HepG2 (cell line): ENCODE measurements around the gene PKP4. TPM values are rescaled to one million over a fixed set of nuclear protein-coding genes. Genes with fewer than 3 reads are reported as not detected.

Experiments
- ATAC-seq: fragments of 200-7000 bp; cut with Tn5 transposase; 3 replicates; pipeline ENCODE4 v1.9.1; 2020; ENCODE audit warnings: mild to moderate bottlenecking, moderate library complexity
- BruUV-seq: library from RNA; stranded (reverse); fragments of 400-500 nt; replicated peaks from 2 replicates; lab custom pipeline; 2021; lab: Mats Ljungman, UMichigan
- CTCF ChIA-PET: fragments of 300-600 bp; formaldehyde crosslinking; extraction: SDS; loops from one replicate; lab custom pipeline; 2021; ENCODE audit warnings: low total read pairs, inconsistent platforms, low intra/inter-chr PET ratio; lab: Yijun Ruan, JAX
- POLR2A ChIA-PET: fragments of 350-600 bp; sonication (Branson Sonifier 250); formaldehyde crosslinking; loops from one replicate; lab custom pipeline; 2020; ENCODE audit warnings: antibody characterized with exemption, inconsistent platforms; lab: Yijun Ruan, JAX
- DNase-seq: peaks from one replicate; pipeline ENCODE4 v3.0.0-alpha.2; 2015; ENCODE audit warnings: low spot score
- FAIRE-seq: peaks from 3 replicates; lab custom pipeline; 2011; peaks lifted over from hg19 to GRCh38; lab: Jason Lieb, UNC
- H2AFZ ChIP-seq: one replicate; pipeline ENCODE4 v1.6.1; 2011; ENCODE audit warnings: low read length, inconsistent platforms
- H3K27ac ChIP-seq: fragments of 300-600 bp; 3 replicates; pipeline ENCODE4 v1.8.0; 2011; ENCODE audit warnings: mixed run types, mild to moderate bottlenecking, mixed read lengths, low read length, inconsistent platforms; ENCODE audit not compliant: insufficient read depth; ENCODE audit errors: extremely low read length
- H3K27me3 ChIP-seq, 2 experiments: fragments of 200-600 bp in 1 of 2; 2 replicates in 1 of 2; 3 replicates in 1 of 2; pipeline versions ENCODE4 v1.6.0 to v1.8.0; 2011; ENCODE audit warnings: low read length in 2 of 2, mild to moderate bottlenecking in 2 of 2, moderate library complexity in 2 of 2, inconsistent platforms in 1 of 2; ENCODE audit not compliant: insufficient read depth in 2 of 2, control insufficient read depth in 1 of 2
- H3K36me3 ChIP-seq, 2 experiments: fragments of 200-600 bp in 1 of 2; replicated peaks in 1 of 2; 2 replicates in 1 of 2; 3 replicates in 1 of 2; pipeline versions ENCODE4 v1.5.1 to v1.8.0; 2011; ENCODE audit warnings: low read length in 2 of 2, inconsistent platforms in 1 of 2; ENCODE audit not compliant: insufficient read depth in 2 of 2, control insufficient read depth in 1 of 2
- H3K4me1 ChIP-seq: 2 replicates; pipeline ENCODE4 v1.5.1; 2012; ENCODE audit warnings: low read length, inconsistent platforms; ENCODE audit not compliant: insufficient read depth
- H3K4me2 ChIP-seq: 2 replicates; pipeline ENCODE4 v1.6.0; 2011; ENCODE audit warnings: low read depth, low read length, inconsistent platforms
- H3K4me3 ChIP-seq, 3 experiments: fragments of 200-600 bp in 1 of 3; sonication (generic), shearing (Covaris generic) in 1 of 3; replicated peaks in 1 of 3; 2 replicates each; pipeline ENCODE4 v1.5.1; 2011 to 2016; ENCODE audit warnings: low read length in 3 of 3, inconsistent platforms in 2 of 3, low read depth in 2 of 3, mild to moderate bottlenecking in 2 of 3, control low read depth in 1 of 3, mixed read lengths in 1 of 3; ENCODE audit not compliant: insufficient read depth in 1 of 3
- H3K79me2 ChIP-seq: one replicate; pipeline ENCODE4 v1.6.1; 2011; ENCODE audit warnings: low read length, inconsistent platforms; ENCODE audit not compliant: insufficient read depth
- H3K9ac ChIP-seq: 2 replicates; pipeline ENCODE4 v1.6.0; 2011; ENCODE audit warnings: mild to moderate bottlenecking, low read depth, low read length, inconsistent platforms; ENCODE audit not compliant: insufficient read depth
- H3K9me3 ChIP-seq: 2 replicates; pipeline ENCODE4 v1.5.1; 2012; ENCODE audit warnings: mild to moderate bottlenecking, low read length
- H4K20me1 ChIP-seq: 2 replicates; pipeline ENCODE4 v1.6.0; 2011; ENCODE audit warnings: inconsistent platforms, mild to moderate bottlenecking, low read length, moderate library complexity; ENCODE audit not compliant: insufficient read depth
- ATM ChIP-seq: fragments of 450-650 bp; IDR thresholded peaks from 2 replicates; pipeline ENCODE4 v1.7.1; 2017; ENCODE audit warnings: mild to moderate bottlenecking, borderline replicate concordance
- CC2D1A ChIP-seq: sonication (generic); formaldehyde crosslinking; IDR thresholded peaks from 2 replicates; pipeline ENCODE4 v1.8.1; 2023; ENCODE audit warnings: mild to moderate bottlenecking, missing genetic modification reagents
- CHCHD3 ChIP-seq: sonication (generic); formaldehyde crosslinking; IDR thresholded peaks from 2 replicates; pipeline ENCODE4 v1.8.0; 2022; ENCODE audit warnings: mild to moderate bottlenecking, missing genetic modification reagents, moderate library complexity
- KLF15 ChIP-seq: sonication (generic); formaldehyde crosslinking; IDR thresholded peaks from 2 replicates; pipeline ENCODE4 v1.8.1; 2023; ENCODE audit warnings: borderline replicate concordance, mild to moderate bottlenecking, inconsistent platforms, missing genetic modification reagents, mixed read lengths
- ZMYM4 ChIP-seq: sonication (generic); formaldehyde crosslinking; IDR thresholded peaks from 2 replicates; pipeline ENCODE4 v1.8.1; 2023; ENCODE audit warnings: mild to moderate bottlenecking, missing genetic modification reagents
- ZNF572 ChIP-seq: sonication (generic); formaldehyde crosslinking; IDR thresholded peaks from 2 replicates; pipeline ENCODE4 v1.5.1; 2020; ENCODE audit warnings: mild to moderate bottlenecking, missing genetic modification reagents
- ZNF776 ChIP-seq: sonication (generic); formaldehyde crosslinking; IDR thresholded peaks from 2 replicates; pipeline ENCODE4 v1.4.0; 2020; ENCODE audit warnings: mild to moderate bottlenecking, missing genetic modification reagents
- ZNF788 ChIP-seq: sonication (generic); formaldehyde crosslinking; IDR thresholded peaks from 2 replicates; pipeline ENCODE4 v1.5.0; 2020; ENCODE audit warnings: mild to moderate bottlenecking, missing genetic modification reagents, borderline replicate concordance
- ZNF883 ChIP-seq: sonication (generic); formaldehyde crosslinking; IDR thresholded peaks from 2 replicates; pipeline ENCODE4 v1.5.1; 2020; ENCODE audit warnings: mild to moderate bottlenecking, missing genetic modification reagents; ENCODE audit errors: not compliant biosample characterization
- WGBS: methylation state at CpG from one replicate; pipeline ENCODE4 v1.1.6; 2017; ENCODE audit warnings: low lambda C conversion rate; 5-methylcytosine and 5-hydroxymethylcytosine counted together
- in situ Hi-C: cut with HindIII; loops from 2 replicates; pipeline ENCODE4 v1.10.0; 2017; ENCODE audit warnings: low pct_unique_long_range_greater_than_20kb; ENCODE audit not compliant: extremely low pct_ligation_motif_present
- intact Hi-C: fragments of 100-400 bp; cut with micrococcal nuclease; formaldehyde crosslinking; loops from one replicate; pipeline ENCODE4 v1.10.0; 2022; ENCODE audit not compliant: unreplicated experiment
- polyA plus RNA-seq, 8 experiments: library from polyadenylated mRNA; depleted of rRNA in 3 of 8; stranded (reverse) in 7 of 8; unstranded in 1 of 8; fragments of >200 nt; fragmentation: Illumina TruSeq in 4 of 8; extraction: Trizol in 4 of 8; gene quantifications; 2 replicates each; pipeline versions ENCODE4 v1.2.1 to v1.2.3, GENCODE V29; 2011 to 2016; ENCODE audit warnings: low read depth in 4 of 8, missing spikeins in 1 of 8, mixed read lengths in 1 of 8; ENCODE audit not compliant: insufficient read depth in 1 of 8
- total RNA-seq, 5 experiments: library from RNA; depleted of rRNA; stranded (reverse); fragments of >200 nt; fragmentation: Illumina TruSeq; extraction: Trizol; gene quantifications; 2 replicates each; pipeline ENCODE4 v1.2.3, GENCODE V29; 2016; ENCODE audit warnings: low read depth in 1 of 5
- TF ChIP-seq, protein P1 (sequence below): sonication (generic); formaldehyde crosslinking; IDR thresholded peaks from 2 replicates; pipeline ENCODE4 v1.8.1; 2023; ENCODE audit warnings: mild to moderate bottlenecking, moderate library complexity, missing genetic modification reagents
- TF ChIP-seq, protein P2 (sequence below): sonication (generic); formaldehyde crosslinking; IDR thresholded peaks from 2 replicates; pipeline ENCODE4 v1.4.0; 2020; ENCODE audit warnings: missing genetic modification reagents
- TF ChIP-seq, protein P3 (sequence below): sonication (generic); formaldehyde crosslinking; IDR thresholded peaks from one replicate; pipeline ENCODE4 v1.5.1; 2020; ENCODE audit warnings: mild to moderate bottlenecking, missing genetic modification reagents; ENCODE audit errors: not compliant biosample characterization
- TF ChIP-seq, protein P4 (sequence below): sonication (generic); formaldehyde crosslinking; IDR thresholded peaks from 2 replicates; pipeline ENCODE4 v1.8.1; 2023; ENCODE audit warnings: mild to moderate bottlenecking, missing genetic modification reagents

Gene PKP4
- total and polyA plus RNA-seq, 2 of the 13 experiments (the other 11 are each of a cell fraction or from before 2014, with no cell fraction given): 80.9 to 90.5 TPM

DNA sequence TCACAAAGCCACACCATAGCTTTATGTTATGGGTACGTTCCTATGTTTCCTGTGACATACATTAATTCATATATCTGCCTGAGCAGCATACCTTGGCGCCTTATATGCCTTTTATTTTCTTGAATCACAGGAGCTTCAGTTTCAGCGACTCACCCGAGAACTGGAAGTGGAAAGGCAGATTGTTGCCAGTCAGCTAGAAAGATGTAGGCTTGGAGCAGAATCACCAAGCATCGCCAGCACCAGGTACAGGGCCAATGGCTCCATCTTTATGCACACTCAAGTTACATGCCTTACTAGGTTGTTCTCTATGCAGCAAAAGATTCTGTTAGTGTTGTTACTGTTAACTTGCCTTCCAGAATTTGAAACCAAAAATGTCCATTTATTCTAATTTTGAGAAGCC is 120.4 kb downstream of the PKP4 start:
- intact Hi-C loops: no loop called here
- H3K27ac ChIP-seq: no peak overlapping the region
- ChIA-PET CTCF (no interaction called here), POLR2A (no interaction called here)
- no peak overlapping the region for H3K9ac ChIP-seq
- no peak overlapping the region for H3K4me2 ChIP-seq
- no peaks in the 10 kb centered on the region for H3K4me1 ChIP-seq
- no peak for DNase-seq
- H3K79me2 ChIP-seq: peaks cover 3% of the 10 kb centered on the region
- H3K4me3 ChIP-seq: no peak overlapping the region
- FAIRE-seq: no peak
- no TSS peak for BruUV-seq
- in situ Hi-C loops: no loop called here
- peaks cover 5% of the 10 kb centered on the region for H4K20me1 ChIP-seq
- ATAC-seq: no peak
- peaks cover 5 to 34% of the 10 kb centered on the region in 2 experiments; a peak in 4 of 5 replicates for H3K36me3 ChIP-seq
- no peaks in the 10 kb centered on the region for H3K9me3 ChIP-seq
- H2AFZ ChIP-seq: no peak overlapping the region
- WGBS: 96% methylated on average over 5 of the region's 5 CpGs
- H3K27me3 ChIP-seq: no peaks in the 10 kb centered on the region
- TF ChIP-seq, protein P1, sequence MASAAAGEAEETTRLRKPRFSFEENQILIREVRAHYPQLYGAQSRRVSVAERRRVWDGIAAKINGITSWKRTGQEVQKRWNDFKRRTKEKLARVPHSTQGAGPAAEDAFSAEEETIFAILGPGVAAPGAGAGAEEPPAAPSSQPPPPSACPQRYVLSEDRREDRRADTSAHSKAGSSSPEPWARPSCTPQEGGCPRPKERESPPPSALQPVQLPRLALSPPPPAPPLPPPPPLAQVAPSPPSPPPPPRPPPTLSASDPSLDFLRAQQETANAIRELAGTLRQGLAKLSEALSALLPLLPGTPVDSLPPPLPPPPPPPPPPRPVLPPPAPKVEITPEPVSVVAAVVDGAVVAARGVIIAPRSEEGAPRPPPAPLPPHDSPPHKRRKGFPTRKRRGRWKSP (CRISPR knock-in tag): no peak
- TF ChIP-seq ZNF572 (CRISPR knock-in tag) (no peak), CHCHD3 (CRISPR knock-in tag) (no peak), CC2D1A (no peak), ZNF776 (CRISPR knock-in tag) (no peak), ZNF883 (no peak), ZMYM4 (CRISPR knock-in tag) (no peak), KLF15 (CRISPR knock-in tag) (no peak), ATM (no peak), ZNF788 (CRISPR knock-in tag) (no peak)
- TF ChIP-seq, protein P2, sequence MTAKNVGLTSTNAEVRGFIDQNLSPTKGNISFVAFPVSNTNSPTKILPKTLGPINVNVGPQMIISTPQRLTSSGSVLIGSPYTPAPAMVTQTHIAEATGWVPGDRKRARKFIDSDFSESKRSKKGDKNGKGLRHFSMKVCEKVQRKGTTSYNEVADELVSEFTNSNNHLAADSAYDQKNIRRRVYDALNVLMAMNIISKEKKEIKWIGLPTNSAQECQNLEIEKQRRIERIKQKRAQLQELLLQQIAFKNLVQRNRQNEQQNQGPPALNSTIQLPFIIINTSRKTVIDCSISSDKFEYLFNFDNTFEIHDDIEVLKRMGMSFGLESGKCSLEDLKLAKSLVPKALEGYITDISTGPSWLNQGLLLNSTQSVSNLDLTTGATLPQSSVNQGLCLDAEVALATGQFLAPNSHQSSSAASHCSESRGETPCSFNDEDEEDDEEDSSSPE: no peak
- TF ChIP-seq, protein P3, sequence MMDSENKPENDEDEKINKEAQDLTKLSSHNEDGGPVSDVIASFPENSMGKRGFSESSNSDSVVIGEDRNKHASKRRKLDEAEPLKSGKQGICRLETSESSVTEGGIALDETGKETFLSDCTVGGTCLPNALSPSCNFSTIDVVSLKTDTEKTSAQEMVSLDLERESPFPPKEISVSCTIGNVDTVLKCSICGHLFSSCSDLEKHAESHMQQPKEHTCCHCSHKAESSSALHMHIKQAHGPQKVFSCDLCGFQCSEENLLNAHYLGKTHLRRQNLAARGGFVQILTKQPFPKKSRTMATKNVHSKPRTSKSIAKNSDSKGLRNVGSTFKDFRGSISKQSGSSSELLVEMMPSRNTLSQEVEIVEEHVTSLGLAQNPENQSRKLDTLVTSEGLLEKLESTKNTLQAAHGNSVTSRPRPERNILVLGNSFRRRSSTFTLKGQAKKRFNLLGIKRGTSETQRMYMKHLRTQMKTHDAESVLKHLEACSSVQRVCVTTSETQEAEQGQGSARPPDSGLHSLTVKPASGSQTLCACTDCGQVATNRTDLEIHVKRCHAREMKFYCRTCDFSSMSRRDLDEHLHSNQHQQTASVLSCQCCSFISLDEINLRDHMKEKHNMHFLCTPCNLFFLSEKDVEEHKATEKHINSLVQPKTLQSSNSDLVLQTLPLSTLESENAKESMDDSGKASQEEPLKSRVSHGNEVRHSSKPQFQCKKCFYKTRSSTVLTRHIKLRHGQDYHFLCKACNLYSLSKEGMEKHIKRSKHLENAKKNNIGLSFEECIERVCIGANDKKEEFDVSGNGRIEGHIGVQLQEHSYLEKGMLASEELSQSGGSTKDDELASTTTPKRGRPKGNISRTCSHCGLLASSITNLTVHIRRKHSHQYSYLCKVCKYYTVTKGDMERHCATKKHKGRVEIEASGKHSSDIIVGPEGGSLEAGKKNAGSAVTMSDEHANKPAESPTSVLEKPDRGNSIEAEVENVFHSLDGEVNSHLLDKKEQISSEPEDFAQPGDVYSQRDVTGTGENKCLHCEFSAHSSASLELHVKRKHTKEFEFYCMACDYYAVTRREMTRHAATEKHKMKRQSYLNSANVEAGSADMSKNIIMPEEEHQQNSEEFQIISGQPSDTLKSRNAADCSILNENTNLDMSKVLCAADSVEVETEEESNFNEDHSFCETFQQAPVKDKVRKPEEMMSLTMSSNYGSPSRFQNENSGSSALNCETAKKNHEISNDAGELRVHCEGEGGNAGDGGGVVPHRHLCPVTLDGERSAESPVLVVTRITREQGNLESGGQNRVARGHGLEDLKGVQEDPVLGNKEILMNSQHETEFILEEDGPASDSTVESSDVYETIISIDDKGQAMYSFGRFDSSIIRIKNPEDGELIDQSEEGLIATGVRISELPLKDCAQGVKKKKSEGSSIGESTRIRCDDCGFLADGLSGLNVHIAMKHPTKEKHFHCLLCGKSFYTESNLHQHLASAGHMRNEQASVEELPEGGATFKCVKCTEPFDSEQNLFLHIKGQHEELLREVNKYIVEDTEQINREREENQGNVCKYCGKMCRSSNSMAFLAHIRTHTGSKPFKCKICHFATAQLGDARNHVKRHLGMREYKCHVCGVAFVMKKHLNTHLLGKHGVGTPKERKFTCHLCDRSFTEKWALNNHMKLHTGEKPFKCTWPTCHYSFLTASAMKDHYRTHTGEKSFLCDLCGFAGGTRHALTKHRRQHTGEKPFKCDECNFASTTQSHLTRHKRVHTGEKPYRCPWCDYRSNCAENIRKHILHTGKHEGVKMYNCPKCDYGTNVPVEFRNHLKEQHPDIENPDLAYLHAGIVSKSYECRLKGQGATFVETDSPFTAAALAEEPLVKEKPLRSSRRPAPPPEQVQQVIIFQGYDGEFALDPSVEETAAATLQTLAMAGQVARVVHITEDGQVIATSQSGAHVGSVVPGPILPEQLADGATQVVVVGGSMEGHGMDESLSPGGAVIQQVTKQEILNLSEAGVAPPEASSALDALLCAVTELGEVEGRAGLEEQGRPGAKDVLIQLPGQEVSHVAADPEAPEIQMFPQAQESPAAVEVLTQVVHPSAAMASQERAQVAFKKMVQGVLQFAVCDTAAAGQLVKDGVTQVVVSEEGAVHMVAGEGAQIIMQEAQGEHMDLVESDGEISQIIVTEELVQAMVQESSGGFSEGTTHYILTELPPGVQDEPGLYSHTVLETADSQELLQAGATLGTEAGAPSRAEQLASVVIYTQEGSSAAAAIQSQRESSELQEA (CRISPR knock-in tag): no peak
- TF ChIP-seq, protein P4, sequence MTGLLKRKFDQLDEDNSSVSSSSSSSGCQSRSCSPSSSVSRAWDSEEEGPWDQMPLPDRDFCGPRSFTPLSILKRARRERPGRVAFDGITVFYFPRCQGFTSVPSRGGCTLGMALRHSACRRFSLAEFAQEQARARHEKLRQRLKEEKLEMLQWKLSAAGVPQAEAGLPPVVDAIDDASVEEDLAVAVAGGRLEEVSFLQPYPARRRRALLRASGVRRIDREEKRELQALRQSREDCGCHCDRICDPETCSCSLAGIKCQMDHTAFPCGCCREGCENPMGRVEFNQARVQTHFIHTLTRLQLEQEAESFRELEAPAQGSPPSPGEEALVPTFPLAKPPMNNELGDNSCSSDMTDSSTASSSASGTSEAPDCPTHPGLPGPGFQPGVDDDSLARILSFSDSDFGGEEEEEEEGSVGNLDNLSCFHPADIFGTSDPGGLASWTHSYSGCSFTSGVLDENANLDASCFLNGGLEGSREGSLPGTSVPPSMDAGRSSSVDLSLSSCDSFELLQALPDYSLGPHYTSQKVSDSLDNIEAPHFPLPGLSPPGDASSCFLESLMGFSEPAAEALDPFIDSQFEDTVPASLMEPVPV (CRISPR knock-in tag): no peak
